GM19463 (cell line): ENCODE measurements around the gene STON1.
A peak's percentile ranks its signal among the peaks of the same experiment; 100 is the strongest.
"Not testable (repeated sequence)": the region's sequence is repeated elsewhere in the genome, so short reads cannot be mapped to it uniquely, and the experiment has no call there.

Experiments used
- ATAC-seq: cut with Tn5 transposase; IDR thresholded peaks from one replicate; pipeline ENCODE4 v1.9.1; 2021; ENCODE audit warnings: mild to moderate bottlenecking, moderate library complexity; ENCODE audit not compliant: unreplicated experiment

Gene STON1

GRCh38 chr2:48530033-48530811 lies at the start of gene STON1:
Gene STON1, plus strand, starts transcription at chr2:48530154. Its CDS starts 50,480 bp downstream, at chr2:48580634.
- peak; percentile 54 for ATAC-seq

GRCh38 chr2:48480526-48480925 lies 49.4 kb upstream of the STON1 start:
- no peak for ATAC-seq

- ATAC-seq = no peak
Observed at GRCh38 chr2:48482313-48482712, 47.6 kb upstream of the STON1 start.

- no peak for ATAC-seq
Observed at GRCh38 chr2:48482769-48483168, 47.2 kb upstream of the STON1 start.

- ATAC-seq = no peak
Observed at GRCh38 chr2:48483506-48483905, 46.4 kb upstream of the STON1 start.

GRCh38 chr2:48483916-48484315 lies 46.0 kb upstream of the STON1 start:
- no peak for ATAC-seq

- no peak for ATAC-seq
Observed at GRCh38 chr2:48488545-48488944, 41.4 kb upstream of the STON1 start.

- no peak for ATAC-seq
Observed at GRCh38 chr2:48496849-48497248, 33.1 kb upstream of the STON1 start.

GRCh38 chr2:48504647-48505327 lies 25.2 kb upstream of the STON1 start:
- no peak for ATAC-seq

- ATAC-seq = no peak
Observed at GRCh38 chr2:48507111-48507510, 22.8 kb upstream of the STON1 start.

GRCh38 chr2:48508461-48509124 lies 21.4 kb upstream of the STON1 start:
- ATAC-seq = no peak

GRCh38 chr2:48510329-48510728 lies 19.6 kb upstream of the STON1 start:
- no peak for ATAC-seq

- no peak for ATAC-seq
Observed at GRCh38 chr2:48511849-48512470, 18.0 kb upstream of the STON1 start.

- ATAC-seq = no peak
Observed at GRCh38 chr2:48512571-48512970, 17.4 kb upstream of the STON1 start.

- ATAC-seq = no peak
Observed at GRCh38 chr2:48514348-48515003, 15.5 kb upstream of the STON1 start.

GRCh38 chr2:48515513-48515985 lies 14.4 kb upstream of the STON1 start:
- no peak for ATAC-seq

GRCh38 chr2:48519593-48519992 lies 10.4 kb upstream of the STON1 start:
- ATAC-seq = no peak

GRCh38 chr2:48524756-48525155 lies 5.2 kb upstream of the STON1 start:
- not testable (repeated sequence) for ATAC-seq

- no peak for ATAC-seq
Observed at GRCh38 chr2:48525269-48525943, 4.5 kb upstream of the STON1 start.

- no peak for ATAC-seq
Observed at GRCh38 chr2:48527226-48527885, 2.6 kb upstream of the STON1 start.
